Fibroblast of skin of abdomen (primary cell): ENCODE data around the gene TIMM44.
"Not testable (repeated sequence)": the region's sequence is repeated elsewhere in the genome, so short reads cannot be mapped to it uniquely, and the experiment has no call there.

ENCODE experiments used
- DNase-seq: peaks from one replicate; pipeline ENCODE4 v3.0.0-alpha.2; 2013

Gene TIMM44

GRCh38 chr19:7977021-7977722, 33.7 kb upstream of the TIMM44 start:
- DNase-seq: no peak

GRCh38 chr19:7976461-7976860, 33.0 kb upstream of the TIMM44 start:
- no peak for DNase-seq

GRCh38 chr19:7975037-7975436, 31.6 kb upstream of the TIMM44 start:
- DNase-seq: no peak

- no peak for DNase-seq
Measured at GRCh38 chr19:7973883-7974282, 30.4 kb upstream of the TIMM44 start.

GRCh38 chr19:7971553-7972520, 28.4 kb upstream of the TIMM44 start:
- no peak for DNase-seq

GRCh38 chr19:7970716-7971448, 27.4 kb upstream of the TIMM44 start:
- peak; percentile 37 for DNase-seq

- DNase-seq: no peak
Measured at GRCh38 chr19:7969555-7969939, 26.1 kb upstream of the TIMM44 start.

- no peak for DNase-seq
Measured at GRCh38 chr19:7968796-7969554, 25.5 kb upstream of the TIMM44 start.

- DNase-seq: no peak
Measured at GRCh38 chr19:7968008-7968795, 24.7 kb upstream of the TIMM44 start.

- no peak for DNase-seq
Measured at GRCh38 chr19:7965921-7966665, 22.6 kb upstream of the TIMM44 start.

GRCh38 chr19:7965259-7965841, 21.9 kb upstream of the TIMM44 start:
- no peak for DNase-seq

- DNase-seq: no peak
Measured at GRCh38 chr19:7963566-7963965, 20.1 kb upstream of the TIMM44 start.

GRCh38 chr19:7962644-7963268, 19.3 kb upstream of the TIMM44 start:
- DNase-seq: no peak

- no peak for DNase-seq
Measured at GRCh38 chr19:7961920-7962626, 18.6 kb upstream of the TIMM44 start.

GRCh38 chr19:7961082-7961481, 17.6 kb upstream of the TIMM44 start:
- DNase-seq: not testable (repeated sequence)

- DNase-seq: no peak
Measured at GRCh38 chr19:7959211-7959610, 15.7 kb upstream of the TIMM44 start.

- DNase-seq: no peak
Measured at GRCh38 chr19:7955696-7956095, 12.2 kb upstream of the TIMM44 start.

GRCh38 chr19:7953576-7953975, 10.1 kb upstream of the TIMM44 start:
- DNase-seq: no peak

- DNase-seq: peak; percentile 40
Measured at GRCh38 chr19:7953060-7953459, 9.6 kb upstream of the TIMM44 start.
